NCI-H524 (cell line): ENCODE results near the gene SELENOP.

ENCODE experiments used
- DNase-seq, 2 experiments: peaks; one replicate each; lab custom pipeline; 2025; lab: John Stamatoyannopoulos, UW

The SELENOP gene

DNA sequence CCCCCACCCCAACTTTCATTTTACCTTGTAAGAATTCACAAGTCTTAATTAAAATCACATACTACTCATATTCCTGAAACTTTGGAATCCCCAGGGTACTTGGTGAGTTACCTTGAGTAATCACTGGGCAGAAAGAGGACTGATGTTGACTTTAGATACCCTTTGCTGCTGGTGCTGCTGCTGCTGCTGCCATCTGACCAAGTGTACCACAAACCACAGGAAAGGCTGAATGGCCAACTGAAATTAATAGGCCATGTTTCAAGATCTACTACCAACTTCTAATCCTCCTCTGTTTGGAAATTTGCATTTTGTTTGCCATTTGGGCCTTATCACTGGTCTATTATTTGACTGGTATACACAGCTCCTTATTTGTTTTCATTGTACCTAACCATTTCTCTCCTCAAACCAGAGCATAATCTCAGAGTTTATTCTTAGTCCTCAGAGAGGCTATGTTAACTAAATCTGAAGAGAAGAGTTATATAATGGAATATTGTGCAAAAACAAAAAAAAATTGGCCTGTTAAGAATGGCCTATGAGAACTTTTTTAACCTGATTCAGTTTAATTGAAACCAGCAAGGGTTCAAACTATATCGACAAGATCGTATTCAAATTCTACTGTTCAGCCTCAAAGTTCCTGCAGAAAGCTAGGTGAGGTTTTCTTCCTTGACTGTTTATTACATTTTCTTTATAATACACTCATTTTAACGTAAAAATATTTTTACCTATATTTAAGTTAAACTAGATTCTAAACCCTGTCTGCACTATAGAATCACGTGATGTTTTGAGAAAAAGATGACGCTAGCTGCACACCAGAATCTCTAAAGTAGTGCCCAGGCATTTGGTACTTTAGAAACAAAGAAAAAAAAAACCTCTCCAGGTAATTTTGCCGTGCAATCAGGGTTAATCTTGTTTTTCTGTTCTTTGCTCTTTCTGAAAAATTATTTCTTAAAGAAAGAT is 13.1 kb downstream of the SELENOP start:
- no peak for DNase-seq

GRCh38 chr5:42791151-42791550 is 20.5 kb downstream of the SELENOP start:
- DNase-seq: no peak

DNA sequence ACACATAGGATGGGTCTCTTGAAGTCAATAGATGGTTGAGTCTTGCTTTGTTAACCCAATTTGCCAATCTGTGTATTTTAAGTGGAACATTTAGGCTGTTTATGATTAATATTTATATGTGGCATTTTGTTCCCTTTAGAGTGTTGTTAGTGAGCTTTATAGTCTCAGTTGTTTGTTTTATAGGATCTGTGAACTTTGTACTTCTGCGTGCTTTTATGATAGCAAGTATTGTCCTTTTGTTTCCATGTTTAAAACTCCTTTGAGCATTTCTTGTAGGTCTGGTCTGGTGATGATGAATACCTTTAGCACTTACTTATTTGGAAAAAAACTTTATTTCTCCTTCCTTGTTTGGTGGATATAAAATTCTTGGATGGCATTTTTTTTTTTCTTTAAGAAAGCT is 23.8 kb downstream of the SELENOP start:
- DNase-seq: no peak

- no peak for DNase-seq
Observed at GRCh38 chr5:42787073-42787472, 24.6 kb downstream of the SELENOP start.

GRCh38 chr5:42785756-42786155 is 25.9 kb downstream of the SELENOP start:
- no peak for DNase-seq

DNA sequence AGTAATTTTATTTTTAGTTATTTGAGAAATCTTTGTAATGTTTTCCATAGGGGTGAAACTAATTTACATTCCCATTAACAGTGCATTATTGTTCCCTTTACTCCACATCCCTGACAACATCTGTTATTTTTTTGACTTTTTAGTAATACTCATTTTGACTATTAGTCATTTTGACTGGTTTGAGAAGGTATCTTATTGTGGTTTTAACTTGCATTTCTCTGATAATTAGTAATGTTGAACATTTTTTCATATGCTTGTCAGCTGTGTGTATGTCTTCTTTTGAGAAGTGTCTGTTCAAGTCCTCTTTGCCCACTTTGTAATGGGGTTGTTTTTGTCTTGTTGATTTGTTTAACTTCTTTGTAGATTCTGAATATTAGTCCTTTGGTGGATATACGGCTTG is 27.6 kb downstream of the SELENOP start:
- no peak for DNase-seq

DNA sequence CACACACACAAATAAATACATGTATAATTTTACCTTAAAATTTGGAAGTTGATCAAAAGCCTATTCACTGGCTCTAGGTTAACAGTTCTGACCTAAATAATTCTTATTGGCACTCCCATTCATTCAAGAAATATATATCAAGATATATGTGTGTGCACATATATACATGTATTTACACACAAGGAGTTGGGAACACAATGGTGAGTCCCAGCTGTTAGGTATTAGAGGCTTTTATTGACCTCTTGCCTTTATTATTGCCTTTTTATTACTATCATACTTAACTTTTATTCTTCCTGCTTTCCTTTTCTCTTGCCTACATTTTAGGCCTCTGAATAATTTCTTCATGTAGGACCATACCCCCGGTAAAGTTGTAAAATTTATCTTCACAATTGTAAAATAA is 30.1 kb downstream of the SELENOP start:
- DNase-seq: no peak

DNA sequence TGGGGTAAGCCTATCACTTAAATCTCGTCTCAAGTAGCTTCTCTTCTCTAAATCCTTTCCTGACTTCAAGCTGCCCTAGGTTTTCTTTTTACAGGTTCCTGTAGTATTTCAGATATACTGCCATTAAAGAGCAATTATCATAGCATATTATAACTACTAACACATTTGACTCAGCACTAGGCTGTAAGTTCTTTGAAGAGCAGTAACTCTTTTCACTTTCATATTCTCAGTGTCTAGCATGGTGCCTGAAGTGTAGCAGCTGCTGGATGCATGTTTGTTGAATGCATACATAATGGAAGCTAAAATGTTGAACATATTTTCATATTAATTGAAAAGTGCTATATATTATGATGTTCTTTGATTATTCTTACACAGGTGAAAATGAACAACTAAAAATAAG is 32.6 kb downstream of the SELENOP start:
- no peak for DNase-seq

- DNase-seq: no peak
Observed at GRCh38 chr5:42772265-42772993, 39.3 kb downstream of the SELENOP start.

DNA sequence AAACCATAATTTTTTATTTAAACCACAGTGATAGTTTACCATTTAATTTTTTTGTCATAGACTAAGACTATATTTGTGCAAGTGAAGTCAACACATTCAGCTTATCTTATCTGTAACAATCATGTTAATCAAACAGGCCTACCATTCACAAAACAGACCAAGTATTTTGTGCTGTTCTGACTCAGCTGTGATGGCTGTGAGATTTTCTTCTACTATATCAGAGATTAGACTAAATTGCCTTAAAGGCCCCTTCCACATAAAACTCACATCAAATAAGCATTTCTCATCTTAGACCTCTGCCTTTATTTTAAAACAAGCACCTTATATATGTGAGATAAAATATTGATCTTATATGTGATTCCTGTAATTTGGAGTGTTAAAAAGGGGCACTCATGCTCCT is 41.7 kb downstream of the SELENOP start:
- no peak for DNase-seq

- DNase-seq: no peak
Observed at GRCh38 chr5:42768106-42768504, 43.6 kb downstream of the SELENOP start.

GRCh38 chr5:42767491-42768105 is 44.1 kb downstream of the SELENOP start:
- DNase-seq: peak in 1 of 2 experiments; percentile 50

DNA sequence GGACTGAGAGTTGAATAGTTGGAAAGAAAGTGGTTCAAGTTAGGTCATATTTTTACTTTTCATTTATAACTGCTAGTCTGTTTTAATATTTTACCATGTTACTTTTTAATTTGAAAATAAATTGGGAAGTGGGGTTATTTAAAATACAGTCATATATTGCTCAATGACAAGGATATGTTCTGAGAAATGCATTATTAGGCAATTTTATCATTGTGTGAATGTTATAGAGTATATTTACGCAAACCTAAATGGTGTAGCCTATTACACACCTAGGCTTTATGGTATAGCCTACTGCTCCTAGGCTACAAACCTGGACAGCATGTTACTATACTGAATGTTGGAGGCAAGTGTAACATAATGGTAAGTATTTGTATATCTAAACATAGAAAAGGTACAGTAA is 49.9 kb downstream of the SELENOP start:
- no peak for DNase-seq

- DNase-seq: no peak
Observed at GRCh38 chr5:42760426-42760825, 51.3 kb downstream of the SELENOP start.

- DNase-seq: no peak
Observed at GRCh38 chr5:42759456-42759855, 52.2 kb downstream of the SELENOP start.

GRCh38 chr5:42756606-42757601 is 54.8 kb downstream of the SELENOP start, which contains the start of gene CCDC152:
Gene CCDC152 (plus strand): TSS chr5:42756818. CDS start chr5:42759122, 2,304 bp downstream.
- DNase-seq: no peak

- DNase-seq: no peak
Observed at GRCh38 chr5:42753099-42753498, 58.6 kb downstream of the SELENOP start.

GRCh38 chr5:42751044-42751443 is 60.6 kb downstream of the SELENOP start:
- no peak for DNase-seq

- DNase-seq: no peak
Observed at GRCh38 chr5:42750507-42750906, 61.2 kb downstream of the SELENOP start.
